HG03060 (cell line): Measurements from ENCODE around the gene PRORP.
"Not testable (repeated sequence)": the region's sequence is repeated elsewhere in the genome, so short reads cannot be mapped to it uniquely, and the experiment has no call there.

ENCODE experiments used
- ATAC-seq: cut with Tn5 transposase; IDR thresholded peaks from one replicate; pipeline ENCODE4 v1.9.1; 2021; ENCODE audit warnings: low read depth, moderate number of reproducible peaks; ENCODE audit not compliant: unreplicated experiment

Gene PRORP

DNA sequence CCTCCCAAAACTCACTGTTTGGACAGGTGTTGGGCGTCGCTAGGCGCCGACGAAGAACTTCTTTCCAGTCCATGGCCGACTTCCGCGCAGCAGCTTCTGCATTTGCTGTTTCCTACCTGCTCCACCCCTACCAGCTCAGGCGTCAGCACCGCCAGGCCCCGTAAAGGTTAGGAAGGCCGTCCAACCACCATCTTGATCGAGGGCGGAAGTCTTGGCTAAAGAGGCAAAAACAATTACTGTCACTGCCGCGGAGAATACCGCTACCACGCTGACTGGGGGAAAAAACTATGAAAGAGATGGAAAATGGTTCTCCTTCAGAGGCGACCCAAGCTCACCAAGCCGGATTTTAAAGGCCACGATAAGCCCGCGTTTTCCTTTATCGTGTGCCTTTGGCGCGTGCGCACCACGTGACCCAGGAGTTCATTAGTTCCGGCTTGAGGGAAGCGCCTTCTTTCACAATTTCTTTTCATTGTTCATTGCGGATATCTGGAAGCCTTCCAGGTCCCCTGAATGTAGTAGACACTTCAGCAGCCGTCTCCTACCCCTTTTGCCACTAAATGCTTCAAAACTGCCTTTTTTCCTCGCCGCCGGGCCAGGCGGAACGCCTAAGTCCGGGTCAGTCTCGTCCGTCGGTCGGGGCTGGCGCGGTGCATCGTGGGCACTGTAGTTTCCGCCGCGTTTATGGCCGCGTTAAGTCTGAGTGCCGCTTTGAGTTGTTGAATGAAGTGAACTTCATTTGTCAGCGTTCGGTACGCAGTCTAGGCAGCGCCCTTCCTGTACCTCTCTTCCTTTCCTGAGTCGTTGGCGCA is at the start of gene PRORP, which contains the start of gene PPP2R3C:
TSS of gene PRORP (plus strand) at position 666 of the 809 bp plus-strand sequence. CDS start 694 bp downstream, outside the sequence.
TSS of gene PPP2R3C (minus strand) at position 104 of the 809 bp plus-strand sequence. CDS start at position 73, 31 bp downstream.
- peak; percentile 73 for ATAC-seq

DNA sequence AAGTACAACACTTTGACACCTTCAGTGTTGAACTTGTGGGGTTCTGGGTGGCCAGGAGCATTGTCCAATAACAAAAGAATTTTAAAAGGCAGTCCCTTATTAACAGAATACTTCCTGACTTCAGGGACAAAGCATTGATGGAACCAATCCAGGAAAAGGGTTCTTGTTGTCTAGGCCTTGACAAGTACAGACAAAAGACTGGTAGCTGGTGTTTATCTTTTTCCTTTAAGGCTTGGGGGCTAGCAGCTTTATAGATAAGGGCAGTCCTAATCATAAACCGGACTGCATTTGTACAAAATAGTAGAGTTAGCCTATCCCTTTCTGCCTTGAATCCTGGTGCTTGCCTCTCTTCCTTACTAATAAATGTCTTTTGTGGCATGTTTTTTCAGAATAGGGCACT is 48.9 kb upstream of the PRORP start:
- no peak for ATAC-seq

DNA sequence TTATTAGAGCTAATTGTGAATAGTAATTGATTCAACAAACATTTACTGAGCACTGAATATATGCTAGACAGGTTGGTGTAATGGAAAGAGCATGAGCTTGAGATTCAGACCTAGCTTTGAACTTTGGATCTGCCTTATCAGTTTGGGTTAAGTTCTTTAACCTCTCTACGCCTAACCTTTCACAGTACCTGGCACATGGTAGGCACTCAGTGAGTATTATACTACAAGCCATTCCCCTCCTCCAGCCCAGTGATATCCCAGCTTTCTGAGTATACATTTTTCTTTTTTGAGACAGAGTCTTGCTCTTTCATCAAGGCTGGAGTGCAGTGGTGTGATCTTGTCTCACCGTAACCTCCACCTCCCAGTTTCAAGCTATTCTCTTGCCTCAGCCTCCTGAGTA is 44.3 kb upstream of the PRORP start:
- ATAC-seq: no peak

DNA sequence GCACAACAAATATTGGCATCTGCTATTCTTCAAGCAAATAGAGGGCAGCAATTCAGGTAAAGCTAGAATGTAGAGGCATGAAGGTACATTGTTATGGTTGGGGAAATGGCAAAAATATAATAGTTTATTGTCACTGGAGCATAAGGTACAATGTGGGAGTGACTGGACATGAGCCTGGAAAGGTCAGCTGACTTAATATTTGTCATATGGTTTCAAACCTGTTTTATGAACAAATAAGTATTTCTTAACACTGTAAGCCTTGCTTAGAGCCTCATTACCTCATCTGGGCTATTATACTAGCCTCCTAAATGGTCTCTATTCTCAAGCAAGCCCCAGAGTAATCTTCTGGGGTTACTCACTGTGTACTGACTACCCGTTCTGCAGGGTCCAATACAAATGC is 42.6 kb upstream of the PRORP start:
- no peak for ATAC-seq

DNA sequence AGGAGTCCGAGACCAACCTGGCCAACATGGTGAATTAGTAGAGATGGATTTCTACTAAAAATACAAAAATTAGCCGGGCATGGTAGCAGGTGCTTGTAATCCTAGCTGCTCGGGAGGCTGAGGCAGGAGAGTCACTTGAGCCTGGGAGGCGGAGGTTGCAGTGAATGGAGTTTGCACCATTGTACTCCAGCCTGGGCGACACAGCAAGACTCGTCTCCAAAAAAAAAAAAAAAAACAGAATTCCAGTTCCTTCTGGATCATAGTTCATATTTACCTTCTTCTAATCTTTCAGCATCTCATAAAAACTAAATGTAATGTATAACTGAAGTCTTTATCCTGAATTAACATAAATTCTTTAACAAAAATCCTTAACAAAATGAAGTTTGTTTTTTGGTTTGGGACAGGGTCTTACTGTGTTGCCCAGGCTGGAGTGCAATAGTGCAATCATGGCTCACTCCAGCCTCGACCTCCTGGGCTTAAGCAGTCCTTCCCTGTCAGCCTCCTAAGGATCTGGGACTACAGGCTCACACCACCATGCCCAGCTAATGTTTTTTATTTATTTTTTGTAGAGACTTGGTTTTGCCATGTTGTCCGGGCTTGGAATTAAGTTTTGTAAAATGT is 38.7 kb upstream of the PRORP start:
- ATAC-seq: no peak

DNA sequence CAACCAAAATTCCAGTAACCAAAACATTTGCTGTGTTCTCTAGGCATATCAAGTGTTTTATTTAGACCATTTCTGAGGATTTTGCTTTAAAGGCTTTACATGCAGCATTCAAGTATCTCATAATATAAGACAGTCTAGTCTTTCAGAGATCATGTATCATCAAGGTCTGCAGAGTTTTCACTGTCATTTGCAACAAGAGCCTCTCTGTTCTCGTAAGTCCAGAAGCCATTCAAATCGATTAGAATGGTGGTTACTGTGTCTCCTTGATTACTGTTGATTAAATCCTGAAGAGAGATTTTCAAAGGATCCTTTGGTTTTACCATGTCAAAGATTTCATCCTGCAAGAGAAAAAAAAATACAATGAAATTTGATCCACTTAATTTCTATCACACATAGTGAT is 36.9 kb upstream of the PRORP start:
- ATAC-seq: no peak

DNA sequence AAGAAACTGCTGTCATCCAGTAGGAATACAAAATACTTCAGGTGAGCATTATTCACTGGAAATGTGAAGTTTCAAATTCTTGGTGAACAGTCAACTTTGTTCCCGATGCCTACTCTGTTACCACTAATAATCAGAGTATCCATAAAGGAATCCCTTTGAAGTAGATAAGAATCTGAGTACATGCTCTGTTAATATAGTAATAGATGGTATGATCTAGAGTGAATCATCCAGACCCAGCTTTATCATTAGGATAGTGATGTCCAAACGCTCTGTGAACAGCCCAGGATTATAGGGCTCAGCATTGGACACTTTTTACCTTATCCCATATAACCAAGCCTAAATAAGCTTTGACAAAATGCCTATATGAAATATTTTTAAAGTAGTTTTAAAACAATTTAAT is 33.8 kb upstream of the PRORP start:
- ATAC-seq: no peak

DNA sequence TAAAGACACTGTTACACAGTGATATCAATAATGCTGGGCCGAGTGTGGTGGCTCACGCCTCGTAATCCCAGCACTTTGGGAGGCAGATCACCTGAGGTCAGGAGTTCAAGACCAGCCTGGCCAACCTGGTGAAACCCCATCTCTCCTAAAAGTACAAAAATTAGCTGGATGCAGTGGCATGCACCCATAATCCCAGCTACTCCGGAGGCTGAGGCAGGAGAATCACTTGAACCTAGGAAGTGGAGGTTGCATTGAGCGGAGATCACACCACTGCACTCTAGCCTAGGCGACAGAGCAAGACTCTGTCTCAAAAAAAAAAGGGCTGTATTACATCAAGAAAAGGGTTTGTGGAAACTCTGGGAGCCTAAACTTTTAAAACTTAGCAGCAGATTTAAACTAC is 27.7 kb upstream of the PRORP start:
- not testable (repeated sequence) for ATAC-seq

DNA sequence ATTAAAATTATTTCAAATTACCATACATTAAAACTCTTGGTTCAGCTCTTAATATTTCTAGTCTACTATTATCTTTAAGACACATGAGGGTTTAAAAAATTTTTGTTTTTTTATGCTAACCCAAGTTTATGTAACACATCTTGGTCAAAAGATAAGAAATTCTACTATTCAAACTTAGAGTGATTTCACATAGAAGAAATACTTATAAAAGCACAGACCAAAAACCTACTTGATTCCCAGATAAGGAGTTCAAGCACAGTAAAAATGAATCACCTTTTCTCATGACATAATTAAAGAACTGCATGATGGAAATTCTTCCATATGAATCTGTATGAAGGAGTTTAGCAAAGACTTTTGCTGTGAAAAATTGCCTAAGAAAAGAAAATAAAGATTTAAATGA is 14.5 kb upstream of the PRORP start:
- ATAC-seq: no peak

DNA sequence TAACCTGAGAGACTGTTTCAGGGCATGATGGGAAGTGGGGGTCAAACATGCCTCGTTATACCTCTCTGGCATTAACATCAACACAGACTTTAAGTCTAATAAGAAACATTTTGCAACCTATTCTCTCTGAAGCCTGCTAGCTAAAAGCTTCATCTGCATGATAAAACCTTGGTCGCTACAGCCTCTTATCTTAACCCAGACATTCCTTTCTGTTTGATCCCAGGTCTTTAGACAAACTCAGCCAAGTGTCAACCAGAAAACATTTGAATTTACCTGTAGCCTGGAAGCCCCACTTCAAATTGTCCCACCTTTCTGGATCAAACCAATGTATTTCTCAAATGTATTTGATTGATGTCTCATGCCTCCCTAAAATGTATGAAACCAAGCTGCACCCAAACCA is 9.7 kb upstream of the PRORP start:
- ATAC-seq: no peak

DNA sequence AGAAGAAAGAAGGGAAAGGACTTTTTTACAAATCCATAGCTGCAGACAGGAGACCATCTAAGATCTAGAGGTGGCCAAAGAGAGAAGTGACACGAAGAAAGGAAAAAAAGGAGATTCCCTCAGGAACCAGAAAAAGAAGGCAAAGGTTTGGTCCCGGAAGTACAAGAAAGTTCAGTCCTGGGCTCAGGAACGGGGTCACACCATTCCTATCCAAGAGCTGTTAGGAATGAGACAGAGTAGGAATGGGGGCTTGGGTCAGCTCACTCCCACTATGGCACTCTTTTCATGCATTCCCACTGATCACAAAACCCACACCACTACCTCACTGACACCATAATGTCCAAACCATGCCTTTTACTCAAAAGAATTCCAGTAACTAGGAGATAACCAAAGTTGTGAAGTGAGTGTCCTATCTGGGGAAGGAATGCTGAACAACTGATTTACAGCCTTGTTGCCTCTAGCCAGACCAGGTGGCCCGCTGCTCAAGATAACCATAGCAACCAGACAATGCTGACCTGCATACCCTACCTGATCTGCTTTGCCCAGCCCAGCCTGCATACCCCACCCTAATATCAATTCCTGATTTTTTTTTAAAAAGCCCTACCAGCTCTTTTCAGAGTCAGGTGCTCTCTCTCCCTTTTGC is 8.9 kb upstream of the PRORP start:
- no peak for ATAC-seq

DNA sequence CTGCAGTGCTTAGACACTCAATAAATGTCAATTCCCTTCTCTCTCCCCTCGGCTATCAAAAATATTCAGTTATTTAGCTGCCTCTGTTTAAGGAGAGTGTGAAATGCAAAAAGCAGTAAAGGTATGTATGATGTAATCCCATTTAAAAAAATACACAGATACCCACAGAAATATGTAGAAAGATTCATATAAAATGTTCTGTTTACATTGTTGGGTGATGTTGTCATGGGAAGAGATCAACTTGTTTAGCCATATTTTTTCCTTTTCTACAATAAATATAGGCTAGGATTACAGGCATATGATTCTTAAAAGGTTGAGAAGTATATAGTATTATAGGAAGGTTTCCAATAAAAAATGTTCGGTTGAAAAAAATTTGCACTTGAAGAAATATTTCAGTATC is 8.3 kb upstream of the PRORP start:
- ATAC-seq: no peak

DNA sequence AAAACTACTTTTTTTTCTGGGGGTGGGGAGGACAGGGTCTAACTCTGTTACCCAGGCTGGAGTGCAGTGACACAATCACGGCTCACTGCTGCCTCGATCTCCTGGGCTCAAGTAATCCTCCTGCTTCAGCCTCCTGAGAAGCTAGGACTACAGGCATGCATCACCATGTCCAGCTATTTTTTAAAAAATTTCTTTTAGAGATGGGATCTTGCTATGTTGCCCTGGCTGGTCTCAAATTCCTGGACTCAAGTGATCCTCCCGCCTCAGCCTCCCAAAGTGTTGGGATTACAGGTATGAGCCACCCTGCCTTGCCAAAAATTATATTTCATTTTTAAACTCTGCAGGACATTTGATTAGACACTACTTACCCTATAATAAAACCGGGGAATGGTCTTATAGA is 6.1 kb upstream of the PRORP start:
- ATAC-seq: no peak

DNA sequence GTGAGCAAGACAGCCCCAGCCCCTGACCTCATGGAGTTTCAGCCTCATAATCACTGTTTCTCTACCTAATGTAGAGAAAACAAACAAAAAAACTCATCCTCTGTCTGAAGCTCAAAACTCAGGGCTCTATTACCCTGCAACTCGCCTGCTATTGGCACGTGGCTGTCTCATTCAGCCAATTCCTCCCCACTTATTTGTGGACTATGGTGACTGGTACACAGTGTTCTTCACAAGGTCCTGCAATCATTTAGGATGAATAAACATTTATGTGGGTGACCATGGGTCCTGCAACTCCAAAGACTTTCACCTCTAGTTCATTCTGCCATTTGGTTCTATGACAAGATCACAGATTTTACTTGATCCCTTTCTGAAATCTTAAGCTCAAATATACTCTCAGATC is 5.2 kb upstream of the PRORP start:
- ATAC-seq: no peak

DNA sequence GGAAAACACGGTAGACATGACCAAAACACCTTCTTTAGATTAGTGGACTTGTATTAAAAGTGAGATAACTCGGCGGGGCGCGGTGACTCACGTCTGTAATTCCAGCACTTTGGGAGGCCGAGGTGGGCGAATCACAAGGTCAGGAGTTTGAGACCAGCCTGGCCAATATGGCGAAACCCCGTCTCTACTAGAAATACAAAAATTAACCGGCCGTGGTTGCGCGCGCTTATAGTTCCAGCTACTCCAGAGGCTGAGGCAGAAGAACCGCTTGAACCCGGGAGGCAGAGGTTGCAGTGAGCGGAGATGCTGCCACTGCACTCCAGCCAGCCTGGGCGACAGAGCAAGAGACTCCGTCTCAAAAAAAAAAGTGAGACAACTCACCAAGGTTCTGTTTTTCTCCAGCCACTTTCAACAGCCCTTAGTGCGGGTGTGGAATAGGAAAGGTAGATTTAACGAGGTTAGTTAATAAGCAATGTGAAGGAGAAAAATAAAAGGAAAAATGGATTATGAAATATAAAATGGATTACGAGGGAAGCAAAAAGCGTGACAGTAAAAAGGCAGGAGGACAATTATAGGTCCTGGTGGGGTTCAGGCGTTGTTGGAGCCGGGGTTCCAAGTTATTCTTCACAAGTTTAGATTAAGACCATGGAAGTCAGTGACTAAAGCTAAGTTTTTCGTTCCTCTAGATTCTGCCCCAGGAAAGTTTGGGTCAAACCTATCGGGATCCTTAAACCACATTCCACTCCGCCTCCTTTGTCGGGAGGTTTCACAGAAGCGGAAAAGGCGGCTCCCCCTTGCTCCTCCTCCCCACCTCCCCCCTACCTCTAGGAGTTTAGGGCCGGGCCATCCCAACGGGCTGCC is 1.1 kb upstream of the PRORP start:
- no peak for ATAC-seq

DNA sequence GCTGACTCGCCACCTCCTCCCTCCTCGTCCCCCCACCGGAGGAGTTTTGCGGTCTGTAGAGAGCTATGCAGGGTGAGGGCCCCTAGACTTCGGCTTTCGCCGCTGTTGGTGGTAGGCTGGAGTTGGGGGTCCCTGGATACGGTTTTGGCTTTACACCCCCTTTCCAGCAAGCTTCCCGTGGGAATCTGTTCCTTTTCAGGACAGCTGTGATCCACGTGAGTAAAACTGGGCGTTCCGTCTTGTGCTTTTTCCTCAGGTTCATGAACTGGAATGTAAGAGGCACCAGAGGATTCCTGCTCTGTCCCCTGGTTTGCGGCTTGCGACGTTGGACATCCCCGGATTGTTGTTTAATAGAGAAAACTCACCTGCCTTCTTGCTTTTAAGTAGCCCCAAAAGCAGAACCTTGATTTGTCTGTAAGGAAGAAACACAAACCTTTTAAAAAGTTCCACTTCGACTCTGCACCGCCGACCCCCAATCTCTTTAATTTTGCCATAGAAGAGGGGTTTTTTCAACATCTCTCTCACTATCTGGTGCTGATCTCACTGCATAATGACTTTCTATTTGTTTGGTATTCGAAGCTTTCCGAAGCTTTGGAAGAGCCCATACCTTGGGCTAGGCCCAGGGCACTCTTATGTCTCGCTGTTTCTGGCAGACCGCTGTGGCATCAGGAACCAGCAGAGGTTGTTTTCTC is 490 bp downstream of the PRORP start:
- no peak for ATAC-seq

DNA sequence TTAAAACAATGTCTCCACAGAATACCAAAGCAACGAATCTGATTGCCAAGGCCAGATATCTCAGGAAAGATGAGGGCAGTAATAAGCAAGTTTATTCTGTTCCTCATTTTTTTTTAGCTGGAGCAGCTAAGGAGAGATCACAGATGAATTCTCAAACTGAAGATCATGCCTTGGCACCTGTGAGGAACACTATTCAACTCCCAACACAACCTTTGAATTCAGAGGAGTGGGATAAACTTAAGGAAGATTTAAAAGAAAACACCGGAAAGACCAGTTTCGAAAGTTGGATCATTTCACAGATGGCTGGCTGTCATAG is 994 bp downstream of the PRORP start:
- no peak for ATAC-seq

DNA sequence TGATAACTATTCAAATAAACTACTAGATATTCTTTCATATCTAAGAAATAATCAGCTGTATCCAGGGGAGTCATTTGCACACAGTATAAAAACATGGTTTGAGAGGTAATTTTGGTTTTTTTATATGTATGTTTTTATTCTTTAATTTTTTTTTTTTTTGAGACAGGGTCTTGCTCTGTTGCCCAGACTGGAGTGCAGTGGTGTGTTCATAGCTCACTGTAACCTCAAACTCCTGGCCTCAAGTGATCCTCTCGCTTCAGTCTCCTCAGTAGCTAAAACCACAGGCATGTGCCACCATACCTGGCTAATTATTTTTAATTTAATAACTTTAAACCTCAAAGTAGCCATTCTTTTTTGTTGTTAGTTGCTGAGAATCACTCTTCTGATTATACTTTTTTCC is 1.8 kb downstream of the PRORP start:
- no peak for ATAC-seq

DNA sequence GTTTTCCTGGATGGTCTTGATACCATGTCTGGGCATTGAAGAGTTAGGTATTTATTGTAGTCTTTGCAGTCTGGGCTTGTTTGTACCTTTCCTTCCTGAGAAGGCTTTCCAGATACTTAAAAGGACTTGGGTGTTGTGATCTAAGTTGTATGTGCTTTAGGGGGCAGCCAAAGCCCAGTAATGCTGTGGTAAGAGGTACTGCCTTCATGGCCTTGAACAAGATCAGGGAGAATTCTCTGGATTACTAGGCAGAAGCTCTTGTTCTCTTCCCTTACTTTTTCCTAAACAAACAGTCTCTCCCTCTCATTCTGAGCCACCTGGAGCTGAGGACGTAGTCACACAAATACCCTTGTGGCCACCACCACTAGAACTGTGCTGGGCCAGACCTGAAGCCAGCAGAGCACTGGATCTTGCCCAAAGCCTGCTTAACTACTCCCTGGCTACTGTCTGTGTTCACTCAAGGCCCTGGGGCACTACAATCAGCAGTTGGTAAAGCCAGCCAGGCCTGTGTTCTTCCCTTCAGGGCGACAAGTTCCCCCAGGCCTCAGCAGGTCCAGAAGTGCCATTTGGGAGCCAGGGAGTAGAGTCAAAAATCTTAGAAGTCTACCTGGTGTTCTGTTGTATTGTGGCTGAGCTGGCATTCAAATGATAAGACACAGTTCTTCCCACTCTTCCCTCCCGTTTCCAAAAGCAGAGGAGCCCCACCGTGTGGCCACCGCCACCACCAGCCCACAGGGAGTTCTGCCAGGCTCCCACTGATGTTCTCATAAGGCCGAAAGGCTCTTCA is 11.4 kb downstream of the PRORP start:
- ATAC-seq: no peak
